CD14-positive monocyte (primary cell): ENCODE data around the gene LRR1. TPM values are rescaled to one million over a fixed set of nuclear protein-coding genes. Genes with fewer than 3 reads are reported as not detected.

ENCODE experiments used
- DNase-seq, 3 donors: peaks; one replicate each; pipeline ENCODE4 v3.0.0-alpha.2; 2011 to 2022
- H2AFZ ChIP-seq: 2 replicates; pipeline ENCODE4 v1.6.0; 2012; ENCODE audit warnings: mild to moderate bottlenecking, low read depth, low read length, inconsistent platforms; ENCODE audit not compliant: insufficient read depth, poor library complexity, severe bottlenecking
- H3K27ac ChIP-seq, 2 donors: 1 replicate in 1 of 2; 2 replicates in 1 of 2; pipeline ENCODE4 v1.5.1; 2012 to 2013; ENCODE audit warnings: low read length in 2 of 2, control low read depth in 1 of 2, inconsistent platforms in 1 of 2, low read depth in 1 of 2, mild to moderate bottlenecking in 1 of 2
- H3K27me3 ChIP-seq, 2 donors: one replicate each; pipeline versions ENCODE4 v1.6.0 to v1.6.1; 2011 to 2013; ENCODE audit warnings: low read length in 2 of 2; ENCODE audit not compliant: control insufficient read depth in 2 of 2, insufficient read depth in 2 of 2
- H3K36me3 ChIP-seq, 2 donors: replicated peaks in 1 of 2; 1 replicate in 1 of 2; 2 replicates in 1 of 2; pipeline versions ENCODE4 v1.5.1 to v1.6.1; 2012 to 2013; ENCODE audit warnings: low read length in 2 of 2, control low read depth in 1 of 2, inconsistent platforms in 1 of 2, mild to moderate bottlenecking in 1 of 2; ENCODE audit not compliant: insufficient read depth in 2 of 2, control insufficient read depth in 1 of 2
- H3K4me1 ChIP-seq, 2 donors: 1 replicate in 1 of 2; 2 replicates in 1 of 2; pipeline versions ENCODE4 v1.5.1 to v1.6.1; 2012 to 2013; ENCODE audit warnings: low read length in 2 of 2, control low read depth in 1 of 2, inconsistent platforms in 1 of 2, mild to moderate bottlenecking in 1 of 2, moderate library complexity in 1 of 2; ENCODE audit not compliant: insufficient read depth in 2 of 2, control insufficient read depth in 1 of 2
- H3K4me2 ChIP-seq: replicated peaks from 2 replicates; pipeline ENCODE3; 2012; ENCODE audit warnings: low read length, moderate library complexity, mild to moderate bottlenecking; ENCODE audit not compliant: poor library complexity, severe bottlenecking; ENCODE audit errors: extremely low read depth
- H3K4me3 ChIP-seq, 3 experiments: fragments of 200-600 bp in 1 of 3; sonication (generic) in 1 of 3; replicated peaks in 1 of 3; 1 replicate in 2 of 3; 2 replicates in 1 of 3; pipeline ENCODE4 v1.5.1; 2011 to 2013; ENCODE audit warnings: low read length in 3 of 3, mild to moderate bottlenecking in 3 of 3, control low read depth in 2 of 3, low read depth in 2 of 3, inconsistent platforms in 1 of 3, moderate library complexity in 1 of 3
- H3K79me2 ChIP-seq: 2 replicates; pipeline ENCODE4 v1.6.0; 2012; ENCODE audit warnings: mild to moderate bottlenecking, control low read depth, inconsistent platforms, low read length, moderate library complexity; ENCODE audit not compliant: insufficient read depth
- H3K9ac ChIP-seq: 2 replicates; pipeline ENCODE4 v1.6.0; 2017; ENCODE audit warnings: low read length, mild to moderate bottlenecking; ENCODE audit not compliant: insufficient read depth, poor library complexity, severe bottlenecking
- H3K9me3 ChIP-seq, 2 donors: replicated peaks in 1 of 2; 1 replicate in 1 of 2; 2 replicates in 1 of 2; pipeline versions ENCODE4 v1.5.1 to v1.6.1; 2012 to 2013; ENCODE audit warnings: low read length in 2 of 2, control low read depth in 1 of 2; ENCODE audit not compliant: control insufficient read depth in 1 of 2, insufficient read depth in 1 of 2
- H4K20me1 ChIP-seq: 2 replicates; pipeline ENCODE4 v1.6.0; 2012; ENCODE audit warnings: mild to moderate bottlenecking, low read length, control low read depth, moderate library complexity; ENCODE audit not compliant: insufficient read depth
- H3K27ac Mint-ChIP-seq, 7 donors: one replicate each; pipeline ENCODE4 v1.8.0; 2020; ENCODE audit warnings: mild to moderate bottlenecking in 7 of 7, mixed read lengths in 7 of 7, moderate library complexity in 6 of 7, inconsistent platforms in 2 of 7
- H3K27me3 Mint-ChIP-seq, 3 donors: one replicate each; pipeline ENCODE4 v1.8.0; 2021 to 2022; ENCODE audit warnings: low read depth in 3 of 3, mild to moderate bottlenecking in 3 of 3, mixed read lengths in 3 of 3, moderate library complexity in 3 of 3, inconsistent platforms in 1 of 3
- H3K36me3 Mint-ChIP-seq, 2 donors: one replicate each; pipeline ENCODE4 v1.8.0; 2020; ENCODE audit warnings: mixed read lengths in 2 of 2, inconsistent platforms in 1 of 2, mild to moderate bottlenecking in 1 of 2
- H3K4me1 Mint-ChIP-seq: one replicate; pipeline ENCODE4 v1.8.0; 2020; ENCODE audit warnings: mild to moderate bottlenecking, mixed read lengths
- H3K4me3 Mint-ChIP-seq, 2 donors: one replicate each; pipeline ENCODE4 v1.8.0; 2020; ENCODE audit warnings: mild to moderate bottlenecking in 2 of 2, mixed read lengths in 2 of 2, moderate library complexity in 1 of 2
- H3K9me3 Mint-ChIP-seq, 7 donors: one replicate each; pipeline ENCODE4 v1.8.0; 2020 to 2022; ENCODE audit warnings: mixed read lengths in 7 of 7, mild to moderate bottlenecking in 6 of 7, moderate library complexity in 6 of 7, inconsistent platforms in 2 of 7
- CTCF ChIP-seq: fragments of 200-600 bp; IDR thresholded peaks from one replicate; pipeline ENCODE4 v1.8.0; 2022; ENCODE audit warnings: antibody characterized with exemption, mild to moderate bottlenecking
- WGBS: methylation state at CpG from one replicate; pipeline ENCODE4 v1.1.5; 2013; ENCODE audit warnings: missing lambda C conversion rate; ENCODE audit not compliant: insufficient coverage; 5-methylcytosine and 5-hydroxymethylcytosine counted together
- intact Hi-C, 2 donors: fragments of 100-400 bp; cut with micrococcal nuclease; formaldehyde crosslinking; loops; one replicate each; pipeline versions ENCODE4 v1.15.0 to v1.15.1; 2023
- polyA plus RNA-seq, 3 donors: library from polyadenylated mRNA; depleted of rRNA in 1 of 3; unstranded in 2 of 3; stranded (reverse) in 1 of 3; fragments of 300-500 nt in 2 of 3; fragments of >200 nt in 1 of 3; fragmentation: Illumina TruSeq in 2 of 3; gene quantifications; 1 replicate in 2 of 3; 2 replicates in 1 of 3; pipeline ENCODE4 v1.2.3, GENCODE V29; 2012 to 2021

LRR1 gene
- polyA plus RNA-seq, 3 donors = 3.4 to 12.7 (median 10.5) TPM

DNA sequence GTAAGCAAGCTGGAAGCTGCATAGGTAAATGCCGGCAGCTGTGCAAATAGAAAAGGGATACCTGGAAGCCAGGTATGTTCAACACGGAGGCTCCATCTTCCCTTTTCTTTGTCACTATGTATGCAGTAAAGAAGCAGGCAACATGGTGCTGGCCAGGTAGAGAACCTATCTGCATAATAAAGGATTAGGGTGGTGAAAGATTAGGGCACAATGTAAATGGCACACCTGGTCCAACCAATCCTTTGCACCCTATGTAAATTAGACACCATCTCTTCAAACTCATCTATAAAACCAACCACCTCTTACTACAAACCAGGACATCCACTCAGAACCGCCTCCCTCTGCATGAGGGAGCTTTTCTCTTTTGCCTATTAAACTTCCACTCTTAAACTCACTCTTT is 44.8 kb upstream of the LRR1 start:
- TF ChIP-seq CTCF = no peak

GRCh38 chr14:49559979-49560768 is 38.6 kb upstream of the LRR1 start:
- no peak overlapping the region for H2AFZ ChIP-seq

More for the DNA sequence above, 44.8 kb upstream of the LRR1 start:
- Mint-ChIP-seq H3K4me3 (no peak overlapping the region), H3K27me3 (peaks cover 1 to 2% (median 2%) of the 10 kb centered on the region in 3 donors), H3K9me3 (no peaks in the 10 kb centered on the region), H3K27ac (no peak overlapping the region), H3K4me1 (no peaks in the 10 kb centered on the region), H3K36me3 (no peaks in the 10 kb centered on the region)
- no peak overlapping the region for H3K27ac ChIP-seq
- no peaks in the 10 kb centered on the region for H3K27me3 ChIP-seq
- intact Hi-C loops = no loop called here
- H3K4me1 ChIP-seq = no peaks in the 10 kb centered on the region
- DNase-seq = no peak
- H3K36me3 ChIP-seq = no peaks in the 10 kb centered on the region
- H3K79me2 ChIP-seq = no peaks in the 10 kb centered on the region
- H2AFZ ChIP-seq = no peak overlapping the region
- H3K9me3 ChIP-seq = no peaks in the 10 kb centered on the region
- 50% methylated on average over 2 of the region's 3 CpGs for WGBS
- no peak overlapping the region for H3K4me3 ChIP-seq
- no peak overlapping the region for H3K4me2 ChIP-seq
- H4K20me1 ChIP-seq = no peaks in the 10 kb centered on the region
- H3K9ac ChIP-seq = no peak overlapping the region

More at GRCh38 chr14:49559979-49560768, 38.6 kb upstream of the LRR1 start:
- no peaks in the 10 kb centered on the region for H3K9me3 ChIP-seq
- no peaks in the 10 kb centered on the region for H4K20me1 ChIP-seq
- Mint-ChIP-seq H3K9me3 (peaks cover 2 to 6% (median 4%) of the 10 kb centered on the region in 7 donors), H3K4me1 (no peaks in the 10 kb centered on the region), H3K4me3 (no peak overlapping the region), H3K36me3 (no peaks in the 10 kb centered on the region), H3K27ac (no peak overlapping the region), H3K27me3 (peaks cover 0 to 9% (median 0%) of the 10 kb centered on the region in 3 donors)
- DNase-seq = no peak
- H3K4me2 ChIP-seq = no peak overlapping the region
- no peak overlapping the region for H3K27ac ChIP-seq
- no peak for TF ChIP-seq CTCF
- no peaks in the 10 kb centered on the region for H3K36me3 ChIP-seq
- WGBS = 100% methylated on average over 2 of the region's 6 CpGs
- H3K79me2 ChIP-seq = no peaks in the 10 kb centered on the region
- intact Hi-C loops = no loop called here
- no peak overlapping the region for H3K9ac ChIP-seq
- no peaks in the 10 kb centered on the region for H3K4me1 ChIP-seq
- H3K27me3 ChIP-seq = no peaks in the 10 kb centered on the region
- H3K4me3 ChIP-seq = no peak overlapping the region
